Lower lobe of right lung (tissue), 2 donors: ENCODE measurements around the gene LAIR2. TPM values are rescaled to one million over a fixed set of nuclear protein-coding genes. Genes with fewer than 3 reads are reported as not detected.
A peak's percentile ranks its signal among the peaks of the same experiment; 100 is the strongest.
"Not testable (repeated sequence)": the region's sequence is repeated elsewhere in the genome, so short reads cannot be mapped to it uniquely, and the experiment has no call there.

Experiments
- ATAC-seq, 2 donors: fragments of 200-7000 bp; cut with Tn5 transposase; one replicate each; pipeline ENCODE4 v1.9.1; 2020 to 2022; ENCODE audit warnings: mild to moderate bottlenecking in 2 of 2, moderate library complexity in 2 of 2
- DNase-seq: peaks from one replicate; pipeline ENCODE4 v3.0.0-alpha.2; 2020
- H3K27ac ChIP-seq: fragments of 200-600 bp; one replicate; pipeline ENCODE4 v1.8.0; 2022
- H3K27me3 ChIP-seq: fragments of 200-600 bp; one replicate; pipeline ENCODE4 v1.8.0; 2022; ENCODE audit warnings: low read depth
- H3K36me3 ChIP-seq: fragments of 200-600 bp; one replicate; pipeline ENCODE4 v1.8.0; 2022; ENCODE audit warnings: mild to moderate bottlenecking
- H3K4me1 ChIP-seq: fragments of 200-600 bp; one replicate; pipeline ENCODE4 v1.8.0; 2022
- H3K4me3 ChIP-seq: fragments of 200-600 bp; one replicate; pipeline ENCODE4 v1.8.0; 2022; ENCODE audit warnings: mild to moderate bottlenecking
- H3K9me3 ChIP-seq: fragments of 200-600 bp; one replicate; pipeline ENCODE4 v1.8.0; 2022
- CTCF ChIP-seq: fragments of 200-600 bp; IDR thresholded peaks from one replicate; pipeline ENCODE4 v1.8.0; 2022; ENCODE audit warnings: antibody characterized with exemption, mild to moderate bottlenecking
- intact Hi-C: fragments of 100-400 bp; cut with DNase I; formaldehyde crosslinking; loops from one replicate; pipeline ENCODE4 v1.11.0; 2022
- total RNA-seq: library from RNA; stranded (reverse); fragmentation: NEBNext Ultra II Directional; extraction: Animal tissue kit (Norgen Biotek cat#: 25700); gene quantifications from one replicate; pipeline ENCODE4 v1.2.1, GENCODE V29; 2021
- donor health status: DM: no; HTN: yes; CAD: no; lungs with severe emphysema.

The LAIR2 gene
- total RNA-seq, 1 donor from 2014 or later = 0.95 TPM

- peaks cover 28% of the 10 kb centered on the region for H3K27me3 ChIP-seq
- no peak for DNase-seq
- no peak for TF ChIP-seq CTCF
- no peak for ATAC-seq
- H3K9me3 ChIP-seq = no peaks in the 10 kb centered on the region
- H3K27ac ChIP-seq = no peak overlapping the region
- intact Hi-C loops = no loop called here
- H3K4me1 ChIP-seq = no peaks in the 10 kb centered on the region
- H3K36me3 ChIP-seq = no peaks in the 10 kb centered on the region
- H3K4me3 ChIP-seq = no peak overlapping the region
These were observed 8.6 kb upstream of the LAIR2 start for GRCh38 chr19:54493967-54494585.

- ATAC-seq, DNase-seq, H3K36me3 ChIP-seq, intact Hi-C loops, H3K9me3 ChIP-seq, H3K27ac ChIP-seq, H3K4me3 ChIP-seq, H3K4me1 ChIP-seq: not testable (repeated sequence)
- peaks cover 28% of the 10 kb centered on the region for H3K27me3 ChIP-seq
These were observed 7.3 kb upstream of the LAIR2 start for GRCh38 chr19:54495284-54495683.

- intact Hi-C loops, H3K36me3 ChIP-seq, DNase-seq, ATAC-seq, H3K4me3 ChIP-seq, H3K27ac ChIP-seq, H3K4me1 ChIP-seq, H3K9me3 ChIP-seq: not testable (repeated sequence)
- peaks cover 18% of the 10 kb centered on the region for H3K27me3 ChIP-seq
These were observed 4.7 kb upstream of the LAIR2 start for GRCh38 chr19:54497747-54498450.

GRCh38 chr19:54498451-54498772 is 4.2 kb upstream of the LAIR2 start:
- H3K36me3 ChIP-seq, intact Hi-C loops, H3K9me3 ChIP-seq, H3K4me3 ChIP-seq, H3K4me1 ChIP-seq, DNase-seq, H3K27ac ChIP-seq: not testable (repeated sequence)
- H3K27me3 ChIP-seq = peaks cover 17% of the 10 kb centered on the region
- peak in 1 of 2 donors; percentile 70 for ATAC-seq

GRCh38 chr19:54505542-54505941 is 2.9 kb downstream of the LAIR2 start:
- peaks cover 14% of the 10 kb centered on the region for H3K27me3 ChIP-seq
- H3K4me3 ChIP-seq, ATAC-seq: not testable (repeated sequence)

GRCh38 chr19:54506079-54506478 is 3.4 kb downstream of the LAIR2 start:
- peaks cover 14% of the 10 kb centered on the region for H3K27me3 ChIP-seq
- DNase-seq (no peak), ATAC-seq (no peak)
- intact Hi-C loops = no loop called here
- H3K4me1 ChIP-seq = no peaks in the 10 kb centered on the region
- H3K4me3 ChIP-seq = no peak overlapping the region
- no peaks in the 10 kb centered on the region for H3K36me3 ChIP-seq
- no peaks in the 10 kb centered on the region for H3K9me3 ChIP-seq
- H3K27ac ChIP-seq = no peak overlapping the region
- no peak for TF ChIP-seq CTCF

More at GRCh38 chr19:54505542-54505941, 2.9 kb downstream of the LAIR2 start:
- DNase-seq, H3K36me3 ChIP-seq, H3K9me3 ChIP-seq, intact Hi-C loops, H3K27ac ChIP-seq, H3K4me1 ChIP-seq: not testable (repeated sequence)

- H3K9me3 ChIP-seq, H3K4me1 ChIP-seq, H3K4me3 ChIP-seq, intact Hi-C loops, H3K27ac ChIP-seq, H3K36me3 ChIP-seq, DNase-seq: not testable (repeated sequence)
- peaks cover 14% of the 10 kb centered on the region for H3K27me3 ChIP-seq
- peak in 1 of 2 donors; percentile 33 for ATAC-seq
These were observed 4.5 kb downstream of the LAIR2 start for GRCh38 chr19:54507038-54507717.

GRCh38 chr19:54507824-54508223 is 5.2 kb downstream of the LAIR2 start:
- Histone ChIP-seq H3K27me3 (peaks cover 14% of the 10 kb centered on the region), H3K27ac (no peak overlapping the region), H3K4me1 (no peaks in the 10 kb centered on the region), H3K4me3 (no peak overlapping the region), H3K9me3 (no peaks in the 10 kb centered on the region), H3K36me3 (no peaks in the 10 kb centered on the region)
- ATAC-seq = no peak
- DNase-seq = no peak
- no peak for TF ChIP-seq CTCF
- intact Hi-C loops = no loop called here

GRCh38 chr19:54508487-54508886 is 5.9 kb downstream of the LAIR2 start:
- peak; percentile 22 to 31 for ATAC-seq
- H3K4me1 ChIP-seq, intact Hi-C loops, H3K9me3 ChIP-seq, H3K4me3 ChIP-seq, DNase-seq, H3K27ac ChIP-seq, H3K36me3 ChIP-seq: not testable (repeated sequence)
- H3K27me3 ChIP-seq = peaks cover 14% of the 10 kb centered on the region
